ENCODE measurements around the gene B4GALT1. TPM values are rescaled to one million over a fixed set of nuclear protein-coding genes. Genes with fewer than 3 reads are reported as not detected.

The B4GALT1 gene
- total RNA-seq, 1 donor from 2014 or later, result 72.0 TPM

DNA sequence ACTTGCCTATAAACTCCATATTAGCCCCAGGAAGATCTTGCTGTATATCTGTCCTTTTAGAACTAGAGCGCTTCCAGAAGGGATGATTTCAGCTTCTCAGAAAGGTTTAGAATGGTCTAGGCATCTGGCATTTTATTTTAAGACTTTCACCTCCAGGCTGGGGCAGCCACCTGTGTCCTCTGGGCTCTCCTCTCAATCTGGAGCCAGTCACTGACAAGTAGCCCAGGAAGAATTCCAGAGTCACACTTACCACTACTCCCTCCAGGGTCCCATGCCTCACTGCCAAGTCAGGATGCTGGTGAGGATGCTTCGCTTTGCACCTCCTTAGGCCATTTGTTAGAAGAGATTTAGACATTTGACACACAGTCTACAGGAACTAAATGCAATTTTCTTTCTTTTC lies 20.8 kb downstream of the B4GALT1 start:
- H3K27ac ChIP-seq, result no peak overlapping the region
- no peak overlapping the region for H3K4me3 ChIP-seq
- ATAC-seq (no peak), DNase-seq (no peak)
- H3K9me3 ChIP-seq, result no peaks in the 10 kb centered on the region
- H3K27me3 ChIP-seq (ENCODE audit: low read depth), result no peaks in the 10 kb centered on the region
- peaks cover 91% of the 10 kb centered on the region for H3K4me1 ChIP-seq
- intact Hi-C loops (cut with DNase I), result no loop called here
- H3K36me3 ChIP-seq, result no peaks in the 10 kb centered on the region
- TF ChIP-seq, protein P1, sequence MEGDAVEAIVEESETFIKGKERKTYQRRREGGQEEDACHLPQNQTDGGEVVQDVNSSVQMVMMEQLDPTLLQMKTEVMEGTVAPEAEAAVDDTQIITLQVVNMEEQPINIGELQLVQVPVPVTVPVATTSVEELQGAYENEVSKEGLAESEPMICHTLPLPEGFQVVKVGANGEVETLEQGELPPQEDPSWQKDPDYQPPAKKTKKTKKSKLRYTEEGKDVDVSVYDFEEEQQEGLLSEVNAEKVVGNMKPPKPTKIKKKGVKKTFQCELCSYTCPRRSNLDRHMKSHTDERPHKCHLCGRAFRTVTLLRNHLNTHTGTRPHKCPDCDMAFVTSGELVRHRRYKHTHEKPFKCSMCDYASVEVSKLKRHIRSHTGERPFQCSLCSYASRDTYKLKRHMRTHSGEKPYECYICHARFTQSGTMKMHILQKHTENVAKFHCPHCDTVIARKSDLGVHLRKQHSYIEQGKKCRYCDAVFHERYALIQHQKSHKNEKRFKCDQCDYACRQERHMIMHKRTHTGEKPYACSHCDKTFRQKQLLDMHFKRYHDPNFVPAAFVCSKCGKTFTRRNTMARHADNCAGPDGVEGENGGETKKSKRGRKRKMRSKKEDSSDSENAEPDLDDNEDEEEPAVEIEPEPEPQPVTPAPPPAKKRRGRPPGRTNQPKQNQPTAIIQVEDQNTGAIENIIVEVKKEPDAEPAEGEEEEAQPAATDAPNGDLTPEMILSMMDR (IDR thresholded peaks at IDR 0.05), result no peak

DNA sequence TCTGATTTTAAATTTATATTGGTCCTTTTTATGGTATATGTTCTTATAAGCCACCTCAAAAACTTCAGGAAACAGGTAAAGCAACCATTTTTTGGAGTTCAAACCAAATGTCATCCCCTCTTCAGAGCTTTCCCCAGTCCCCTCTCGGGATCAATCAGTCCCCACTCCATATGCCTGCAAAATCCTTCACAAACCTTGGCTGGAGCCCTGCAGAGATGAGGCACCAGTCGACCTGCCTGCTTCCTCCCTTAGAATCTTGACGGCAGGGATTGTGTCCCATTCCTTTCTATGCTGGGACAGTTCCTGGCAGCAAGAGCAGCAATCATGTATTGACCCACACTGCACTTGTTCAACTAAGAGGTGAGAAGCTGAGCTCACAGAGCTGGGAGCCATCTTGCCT lies 22.6 kb downstream of the B4GALT1 start:
- DNase-seq, result no peak
- Histone ChIP-seq H3K27me3 (ENCODE audit: low read depth) (no peaks in the 10 kb centered on the region), H3K9me3 (no peaks in the 10 kb centered on the region), H3K27ac (peak overlapping the region; percentile 72), H3K4me1 (peaks cover 95% of the 10 kb centered on the region), H3K36me3 (no peaks in the 10 kb centered on the region), H3K4me3 (no peak overlapping the region)
- intact Hi-C loops (cut with DNase I), result no loop called here
- ATAC-seq, result no peak
- TF ChIP-seq, protein P1 (IDR thresholded peaks at IDR 0.05), result no peak

DNA sequence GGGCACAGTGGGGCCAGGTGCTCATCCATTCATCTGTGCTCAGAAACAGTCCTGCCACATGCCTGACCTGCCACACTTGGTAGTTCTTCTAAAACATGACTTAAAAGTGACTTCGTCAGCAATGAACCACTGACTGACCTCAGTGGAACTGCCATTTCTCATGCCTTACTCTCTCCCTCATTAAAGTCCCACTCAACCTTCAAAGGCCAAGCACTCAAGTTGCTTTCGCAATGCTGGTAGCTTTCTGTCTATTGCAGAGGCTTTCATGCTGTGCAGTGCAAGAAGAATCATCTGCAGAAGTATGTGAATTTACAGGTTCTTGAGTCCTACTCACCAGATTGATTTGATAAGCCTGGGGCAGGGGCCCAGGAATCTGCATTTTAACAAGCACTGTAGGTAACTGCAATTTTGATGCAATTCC lies 23.9 kb downstream of the B4GALT1 start:
- Histone ChIP-seq H3K9me3 (no peaks in the 10 kb centered on the region), H3K4me3 (no peak overlapping the region), H3K4me1 (peaks cover 95% of the 10 kb centered on the region), H3K27ac (peak overlapping the region; percentile 72), H3K27me3 (ENCODE audit: low read depth) (no peaks in the 10 kb centered on the region), H3K36me3 (no peaks in the 10 kb centered on the region)
- DNase-seq (peak; percentile 61), ATAC-seq (peak; percentile 80 to 83)
- TF ChIP-seq, protein P1 (IDR thresholded peaks at IDR 0.05), result no peak
- intact Hi-C loops (cut with DNase I), result no loop called here

DNA sequence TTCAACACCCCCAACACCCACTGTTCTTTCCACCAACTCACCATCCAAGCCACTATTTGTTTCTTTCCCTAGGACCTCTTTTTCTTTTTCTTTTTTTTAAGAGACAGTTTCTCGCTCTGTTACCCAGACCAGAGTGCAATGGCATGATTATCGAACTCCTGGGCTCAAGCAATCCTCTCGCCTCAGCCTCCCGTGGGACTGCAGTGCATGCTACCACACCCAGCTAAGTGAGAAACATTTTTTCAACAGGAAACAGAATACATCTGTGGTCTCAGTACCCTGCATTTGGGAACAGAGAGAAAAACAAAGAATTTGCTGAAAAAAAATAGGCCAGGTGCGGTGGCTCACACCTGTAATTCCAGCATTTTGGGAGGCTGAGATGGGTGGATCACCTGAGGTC lies 24.6 kb downstream of the B4GALT1 start:
- Histone ChIP-seq H3K36me3 (no peaks in the 10 kb centered on the region), H3K27ac (peak overlapping the region; percentile 72), H3K27me3 (ENCODE audit: low read depth) (no peaks in the 10 kb centered on the region), H3K4me3 (no peak overlapping the region), H3K9me3 (no peaks in the 10 kb centered on the region), H3K4me1 (peaks cover 95% of the 10 kb centered on the region)
- ATAC-seq, result no peak
- TF ChIP-seq, protein P1 (IDR thresholded peaks at IDR 0.05), result no peak
- intact Hi-C loops (cut with DNase I), result no loop called here
- no peak for DNase-seq

DNA sequence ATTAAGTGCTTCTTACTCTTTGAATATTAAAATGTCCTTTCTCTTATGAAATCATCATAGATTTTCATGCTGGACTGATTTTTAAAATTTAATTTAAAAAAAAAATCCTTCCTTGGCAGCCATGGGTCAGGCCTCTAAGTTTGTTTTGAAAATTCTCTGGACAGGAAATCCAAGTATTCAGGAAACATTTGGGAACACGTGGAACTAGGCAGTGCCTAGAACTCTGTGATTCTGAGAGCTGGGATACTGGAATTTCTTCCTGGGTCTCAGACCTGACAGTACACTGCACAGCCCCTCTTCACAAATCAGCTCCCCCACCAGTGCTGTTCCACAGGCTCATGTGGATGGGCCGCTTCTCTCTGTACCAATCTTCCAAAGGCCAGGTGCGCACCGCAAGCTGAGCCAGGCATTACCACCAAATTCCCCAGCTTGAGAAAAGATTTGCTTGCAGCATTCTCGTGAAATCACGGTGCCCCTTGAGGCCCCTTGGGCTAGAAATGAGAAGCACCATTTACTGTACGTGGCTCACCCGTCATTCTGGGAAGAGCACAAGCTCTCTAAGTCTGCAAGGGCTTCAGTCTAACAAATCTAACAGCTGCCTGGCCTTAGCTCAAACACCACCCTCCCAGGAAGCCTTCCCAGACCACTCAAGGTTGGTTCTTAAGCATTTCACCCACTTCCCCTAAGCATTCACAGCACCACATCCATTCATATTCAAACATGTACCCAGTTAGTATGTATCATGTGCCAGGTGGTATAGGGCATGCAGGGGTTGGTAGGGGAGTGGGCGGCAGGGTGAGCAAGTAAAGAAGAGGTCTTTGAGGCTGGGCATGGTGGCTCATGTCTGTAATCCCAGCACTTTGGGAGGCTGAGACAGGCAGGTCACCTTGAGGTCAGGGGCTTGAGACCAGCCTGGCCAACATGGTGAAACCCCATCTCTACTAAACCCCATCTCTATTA lies 26.5 kb downstream of the B4GALT1 start:
- TF ChIP-seq, protein P1 (IDR thresholded peaks at IDR 0.05), result no peak
- intact Hi-C loops (cut with DNase I), result no loop called here
- ATAC-seq (peak in 1 of 2 donors; percentile 19), DNase-seq (no peak)
- H3K27me3 ChIP-seq (ENCODE audit: low read depth), result no peaks in the 10 kb centered on the region
- no peak overlapping the region for H3K4me3 ChIP-seq
- H3K4me1 ChIP-seq, result peaks cover 99% of the 10 kb centered on the region
- peak overlapping the region; percentile 76 for H3K27ac ChIP-seq
- no peaks in the 10 kb centered on the region for H3K9me3 ChIP-seq
- H3K36me3 ChIP-seq, result no peaks in the 10 kb centered on the region
